Measurements from ENCODE around the gene SLC16A4. TPM values are rescaled to one million over a fixed set of nuclear protein-coding genes. Genes with fewer than 3 reads are reported as not detected.

The SLC16A4 gene
- total RNA-seq, 2 experiments from 2014 or later: 0.14 to 0.23 TPM

- DNase-seq: no peak
- CTCF ChIA-PET: no interaction called here
- no peaks in the 10 kb centered on the region for H3K4me1 Mint-ChIP-seq
- H3K4me3 Mint-ChIP-seq: no peak overlapping the region
- no peaks in the 10 kb centered on the region for H3K36me3 Mint-ChIP-seq
- H3K27ac Mint-ChIP-seq: no peak overlapping the region
- no peak for ATAC-seq
- no peaks in the 10 kb centered on the region for H3K27me3 Mint-ChIP-seq
- H3K9me3 Mint-ChIP-seq (ENCODE audit: low read depth): no peaks in the 10 kb centered on the region
These were observed 62.6 kb downstream of the SLC16A4 start for GRCh38 chr1:110328274-110328673.

GRCh38 chr1:110326826-110327225, 64.0 kb downstream of the SLC16A4 start:
- DNase-seq (no peak), ATAC-seq (no peak)
- Mint-ChIP-seq H3K9me3 (ENCODE audit: low read depth) (no peaks in the 10 kb centered on the region), H3K27ac (no peak overlapping the region), H3K4me1 (no peaks in the 10 kb centered on the region), H3K27me3 (no peaks in the 10 kb centered on the region), H3K36me3 (no peaks in the 10 kb centered on the region), H3K4me3 (no peak overlapping the region)
- CTCF ChIA-PET: interaction anchor here (1.0 to 1.8 kb wide), 2 partner anchors 10 to 130 kb away, joined by 3 to 4 read pairs; no protein-coding TSS in a partner anchor

GRCh38 chr1:110324667-110325066, 66.2 kb downstream of the SLC16A4 start:
- Mint-ChIP-seq H3K27me3 (no peaks in the 10 kb centered on the region), H3K36me3 (no peaks in the 10 kb centered on the region), H3K27ac (no peak overlapping the region), H3K4me1 (no peaks in the 10 kb centered on the region), H3K4me3 (no peak overlapping the region), H3K9me3 (ENCODE audit: low read depth) (no peaks in the 10 kb centered on the region)
- ATAC-seq (no peak), DNase-seq (no peak)
- CTCF ChIA-PET: interaction anchor here (0.6 to 3.7 kb wide), 3 partner anchors 12 to 117 kb away, joined by 3 to 14 read pairs (median 3); no protein-coding TSS in a partner anchor

- DNase-seq (no peak), ATAC-seq (no peak)
- H3K27ac Mint-ChIP-seq: no peak overlapping the region
- no peaks in the 10 kb centered on the region for H3K36me3 Mint-ChIP-seq
- CTCF ChIA-PET: interaction anchor here (1.3 to 3.7 kb wide), 3 partner anchors 9 to 114 kb away, joined by 3 to 14 read pairs (median 3); no protein-coding TSS in a partner anchor
- H3K4me3 Mint-ChIP-seq: no peak overlapping the region
- no peaks in the 10 kb centered on the region for H3K27me3 Mint-ChIP-seq
- H3K4me1 Mint-ChIP-seq: no peaks in the 10 kb centered on the region
- H3K9me3 Mint-ChIP-seq (ENCODE audit: low read depth): peaks cover 2% of the 10 kb centered on the region
These were observed 69.0 kb downstream of the SLC16A4 start for GRCh38 chr1:110321846-110322245.

- Mint-ChIP-seq H3K36me3 (no peaks in the 10 kb centered on the region), H3K4me1 (no peaks in the 10 kb centered on the region), H3K4me3 (no peak overlapping the region), H3K27me3 (no peaks in the 10 kb centered on the region), H3K27ac (no peak overlapping the region), H3K9me3 (ENCODE audit: low read depth) (peaks cover 2% of the 10 kb centered on the region)
- DNase-seq: no peak
- CTCF ChIA-PET: interaction anchor here (0.8 to 3.7 kb wide), 4 partner anchors 9 to 113 kb away, joined by 3 to 14 read pairs (median 3); no protein-coding TSS in a partner anchor
- no peak for ATAC-seq
These were observed 69.8 kb downstream of the SLC16A4 start for GRCh38 chr1:110321045-110321444.

GRCh38 chr1:110320168-110320518, 70.7 kb downstream of the SLC16A4 start:
- H3K36me3 Mint-ChIP-seq: no peaks in the 10 kb centered on the region
- CTCF ChIA-PET: interaction anchor here (18.5 kb wide), 1 partner anchor 112 kb away, joined by 415 read pairs; the partner anchor contains the start of gene KCNC4
- no peak overlapping the region for H3K4me3 Mint-ChIP-seq
- ATAC-seq (no peak), DNase-seq (no peak)
- H3K4me1 Mint-ChIP-seq: no peaks in the 10 kb centered on the region
- H3K27ac Mint-ChIP-seq: no peak overlapping the region
- no peaks in the 10 kb centered on the region for H3K27me3 Mint-ChIP-seq
- H3K9me3 Mint-ChIP-seq (ENCODE audit: low read depth): peaks cover 2% of the 10 kb centered on the region

- CTCF ChIA-PET: interaction anchor here (1.0 to 18.5 kb wide), 3 partner anchors 10 to 111 kb away, joined by 3 to 415 read pairs (median 4); partner anchors contain the start of gene KCNC4
- no peaks in the 10 kb centered on the region for H3K27me3 Mint-ChIP-seq
These were observed 71.3 kb downstream of the SLC16A4 start for GRCh38 chr1:110319332-110320167.

GRCh38 chr1:110318046-110318445, 72.8 kb downstream of the SLC16A4 start:
- Mint-ChIP-seq H3K36me3 (no peaks in the 10 kb centered on the region), H3K4me3 (no peak overlapping the region), H3K9me3 (ENCODE audit: low read depth) (peaks cover 2% of the 10 kb centered on the region), H3K27me3 (no peaks in the 10 kb centered on the region), H3K4me1 (no peaks in the 10 kb centered on the region), H3K27ac (no peak overlapping the region)
- DNase-seq (no peak), ATAC-seq (no peak)
- CTCF ChIA-PET: interaction anchor here (1.2 to 18.5 kb wide), 3 partner anchors 33 to 143 kb away, joined by 3 to 415 read pairs (median 4); partner anchors contain the start of gene KCNC4

More at GRCh38 chr1:110319332-110320167, 71.3 kb downstream of the SLC16A4 start:
- H3K36me3 Mint-ChIP-seq: no peaks in the 10 kb centered on the region
- DNase-seq (no peak), ATAC-seq (no peak)
- no peak overlapping the region for H3K4me3 Mint-ChIP-seq
- peaks cover 2% of the 10 kb centered on the region for H3K9me3 Mint-ChIP-seq (ENCODE audit: low read depth)
- H3K4me1 Mint-ChIP-seq: no peaks in the 10 kb centered on the region
- no peak overlapping the region for H3K27ac Mint-ChIP-seq

GRCh38 chr1:110316735-110317134, 74.1 kb downstream of the SLC16A4 start:
- Mint-ChIP-seq H3K27me3 (no peaks in the 10 kb centered on the region), H3K4me3 (no peak overlapping the region), H3K27ac (no peak overlapping the region), H3K9me3 (ENCODE audit: low read depth) (peaks cover 2% of the 10 kb centered on the region), H3K4me1 (no peaks in the 10 kb centered on the region), H3K36me3 (no peaks in the 10 kb centered on the region)
- CTCF ChIA-PET: interaction anchor here (1.7 to 18.5 kb wide), 2 partner anchors 109 to 179 kb away, joined by 5 to 415 read pairs; partner anchors contain the start of gene KCNC4
- no peak for ATAC-seq
- no peak for DNase-seq

Other genes with a start within 250 kb of the SLC16A4 start
- not detected for gene SLC6A17, start 240.5 kb downstream of the SLC16A4 start, total RNA-seq
- gene KCNC4, start 180.7 kb downstream of the SLC16A4 start, total RNA-seq: 1 to 10 TPM; 4.8 to 9.6 TPM
- gene RBM15, start 51.6 kb downstream of the SLC16A4 start, total RNA-seq: 100 to 1,000 TPM in 1 of 2 experiments, 10 to 100 TPM in 1; 76.5 to 122 TPM
- 100 to 1,000 TPM; 109 to 130 TPM for gene LAMTOR5, start 16.7 kb upstream of the SLC16A4 start, total RNA-seq
- not detected for gene PROK1, start 60.1 kb upstream of the SLC16A4 start, total RNA-seq
- gene KCNA10, start 128.1 kb upstream of the SLC16A4 start, total RNA-seq: not detected
- gene KCNA2, start 215.3 kb upstream of the SLC16A4 start, total RNA-seq: 1 to 10 TPM; 2.4 to 3.7 TPM